ENCODE results near the gene ALOX5AP. TPM values are rescaled to one million over a fixed set of nuclear protein-coding genes. Genes with fewer than 3 reads are reported as not detected.

ALOX5AP gene
- total and polyA plus RNA-seq, 9 of the 15 experiments (the other 6 are each of a cell fraction or from before 2014, with no cell fraction given) = 0.31 TPM; not detected in 8

DNA sequence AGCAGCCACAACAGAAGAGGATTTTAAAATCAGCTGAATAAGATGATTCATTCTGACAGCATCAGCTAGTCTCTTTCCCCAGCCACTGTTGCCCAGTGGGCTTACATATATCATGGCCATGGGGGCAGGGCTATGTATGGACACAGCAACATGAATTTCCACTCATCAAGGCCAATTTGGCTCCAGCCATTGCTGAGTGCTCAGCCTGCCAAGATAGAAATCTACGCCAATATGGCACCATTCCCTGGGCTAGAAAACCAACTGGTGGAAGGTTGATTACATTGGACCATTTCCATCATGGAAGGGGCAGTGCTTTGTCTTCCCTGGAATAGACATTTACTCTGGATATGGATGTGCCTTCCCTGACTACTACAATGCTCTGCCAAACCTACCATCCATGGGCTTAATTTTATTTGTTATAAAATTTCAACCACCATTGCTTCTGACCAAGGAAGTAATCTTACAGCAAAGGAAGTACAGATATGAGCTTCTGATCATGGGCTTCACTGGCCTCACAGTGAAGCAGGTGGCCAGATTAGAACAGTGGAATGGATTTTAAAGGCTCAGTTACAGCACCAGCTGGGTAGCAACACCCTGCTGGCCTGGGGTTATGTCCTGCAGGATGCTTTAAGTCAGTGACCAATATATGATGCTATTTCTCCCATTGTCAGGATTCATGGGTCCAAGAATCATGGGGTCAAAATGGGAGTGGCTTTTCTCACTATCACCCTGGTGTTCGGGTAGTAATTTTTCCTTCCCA lies 9.8 kb upstream of the ALOX5AP start:
- Histone ChIP-seq H3K27me3 (ENCODE audit: control insufficient read depth in 2 of 2, insufficient read depth in 2 of 2, low read length in 2 of 2) (peaks cover 0 to 8% of the 10 kb centered on the region in 2 experiments; a peak in 3 of 5 replicates), H3K4me2 (ENCODE audit: insufficient read depth, low read length) (no peak overlapping the region), H3K36me3 (ENCODE audit: control insufficient read depth, insufficient read depth, low read length) (no peaks in the 10 kb centered on the region), H3K9me3 (replicated peaks; ENCODE audit: control insufficient read depth, insufficient read depth, low read depth, low read length) (no peaks in the 10 kb centered on the region), H3K9me1 (ENCODE audit: control insufficient read depth, insufficient read depth, low read length) (no peaks in the 10 kb centered on the region), H4K20me1 (replicated peaks; ENCODE audit: control insufficient read depth, insufficient read depth, low read length) (no peaks in the 10 kb centered on the region), H2AFZ (ENCODE audit: low read depth, low read length) (no peak overlapping the region), H3K4me3 (no peak overlapping the region), H3K79me2 (ENCODE audit: control insufficient read depth, insufficient read depth, low read length) (no peaks in the 10 kb centered on the region), H3K9ac (ENCODE audit: insufficient read depth in 1 of 2, low read depth in 2 of 2, low read length in 2 of 2) (no peak overlapping the region), H3K27ac (ENCODE audit: extremely low read depth, low read depth, low read length) (no peak overlapping the region), H3K4me1 (replicated peaks in 1 of 2; ENCODE audit: control insufficient read depth in 2 of 2, insufficient read depth in 2 of 2, low read length in 2 of 2) (no peaks in the 10 kb centered on the region)
- ATAC-seq (no peak), FAIRE-seq (no peak), DNase-seq (ENCODE audit: extremely low read depth in 1 of 4, low spot score in 3 of 4) (no peak)
- ChIA-PET CTCF (ENCODE audit: low intra/inter-chr PET ratio) (no interaction called here), POLR2A (interaction anchor here (0.6 kb wide), 1 partner anchor 145 kb away, joined by 4 read pairs; no protein-coding TSS in a partner anchor)
- BruUV-seq (replicated peaks) = no TSS peak
- in situ Hi-C loops (cut with MboI) = no loop called here
- 5% methylated on average over 2 of the region's 2 CpGs for WGBS (ENCODE audit: insufficient coverage, low coverage, missing lambda C conversion rate)
- intact Hi-C loops (cut with micrococcal nuclease) = no loop called here
- no peak for TF ChIP-seq MAX (CRISPR knock-in tag; IDR thresholded peaks at IDR 0.05)
- TF ChIP-seq, protein P1, sequence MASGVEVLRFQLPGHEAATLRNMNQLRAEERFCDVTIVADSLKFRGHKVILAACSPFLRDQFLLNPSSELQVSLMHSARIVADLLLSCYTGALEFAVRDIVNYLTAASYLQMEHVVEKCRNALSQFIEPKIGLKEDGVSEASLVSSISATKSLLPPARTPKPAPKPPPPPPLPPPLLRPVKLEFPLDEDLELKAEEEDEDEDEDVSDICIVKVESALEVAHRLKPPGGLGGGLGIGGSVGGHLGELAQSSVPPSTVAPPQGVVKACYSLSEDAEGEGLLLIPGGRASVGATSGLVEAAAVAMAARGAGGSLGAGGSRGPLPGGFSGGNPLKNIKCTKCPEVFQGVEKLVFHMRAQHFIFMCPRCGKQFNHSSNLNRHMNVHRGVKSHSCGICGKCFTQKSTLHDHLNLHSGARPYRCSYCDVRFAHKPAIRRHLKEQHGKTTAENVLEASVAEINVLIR (CRISPR knock-in tag; IDR thresholded peaks at IDR 0.05) = no peak
- TF ChIP-seq, protein P2, sequence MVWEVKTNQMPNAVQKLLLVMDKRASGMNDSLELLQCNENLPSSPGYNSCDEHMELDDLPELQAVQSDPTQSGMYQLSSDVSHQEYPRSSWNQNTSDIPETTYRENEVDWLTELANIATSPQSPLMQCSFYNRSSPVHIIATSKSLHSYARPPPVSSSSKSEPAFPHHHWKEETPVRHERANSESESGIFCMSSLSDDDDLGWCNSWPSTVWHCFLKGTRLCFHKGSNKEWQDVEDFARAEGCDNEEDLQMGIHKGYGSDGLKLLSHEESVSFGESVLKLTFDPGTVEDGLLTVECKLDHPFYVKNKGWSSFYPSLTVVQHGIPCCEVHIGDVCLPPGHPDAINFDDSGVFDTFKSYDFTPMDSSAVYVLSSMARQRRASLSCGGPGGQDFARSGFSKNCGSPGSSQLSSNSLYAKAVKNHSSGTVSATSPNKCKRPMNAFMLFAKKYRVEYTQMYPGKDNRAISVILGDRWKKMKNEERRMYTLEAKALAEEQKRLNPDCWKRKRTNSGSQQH (CRISPR knock-in tag; IDR thresholded peaks at IDR 0.05) = no peak
- no peak for TF ChIP-seq ETV5 (CRISPR knock-in tag; IDR thresholded peaks at IDR 0.05; ENCODE audit: low read depth)
- TF ChIP-seq, protein P3, sequence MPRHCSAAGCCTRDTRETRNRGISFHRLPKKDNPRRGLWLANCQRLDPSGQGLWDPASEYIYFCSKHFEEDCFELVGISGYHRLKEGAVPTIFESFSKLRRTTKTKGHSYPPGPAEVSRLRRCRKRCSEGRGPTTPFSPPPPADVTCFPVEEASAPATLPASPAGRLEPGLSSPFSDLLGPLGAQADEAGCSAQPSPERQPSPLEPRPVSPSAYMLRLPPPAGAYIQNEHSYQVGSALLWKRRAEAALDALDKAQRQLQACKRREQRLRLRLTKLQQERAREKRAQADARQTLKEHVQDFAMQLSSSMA (CRISPR knock-in tag; IDR thresholded peaks at IDR 0.05) = no peak
- no peak for TF ChIP-seq ZSCAN29 (IDR thresholded peaks at IDR 0.05)
- TF ChIP-seq GATAD2B (IDR thresholded peaks at IDR 0.05; ENCODE audit: borderline replicate concordance) = no peak
- no peak for TF ChIP-seq CREB3L1 (IDR thresholded peaks at IDR 0.05; ENCODE audit: borderline replicate concordance, low read depth)
- no peak for TF ChIP-seq ZNF212 (CRISPR knock-in tag; IDR thresholded peaks at IDR 0.05)
- no peak for TF ChIP-seq FOXK1 (CRISPR knock-in tag; IDR thresholded peaks at IDR 0.05; ENCODE audit: borderline replicate concordance)
- TF ChIP-seq, protein P4, sequence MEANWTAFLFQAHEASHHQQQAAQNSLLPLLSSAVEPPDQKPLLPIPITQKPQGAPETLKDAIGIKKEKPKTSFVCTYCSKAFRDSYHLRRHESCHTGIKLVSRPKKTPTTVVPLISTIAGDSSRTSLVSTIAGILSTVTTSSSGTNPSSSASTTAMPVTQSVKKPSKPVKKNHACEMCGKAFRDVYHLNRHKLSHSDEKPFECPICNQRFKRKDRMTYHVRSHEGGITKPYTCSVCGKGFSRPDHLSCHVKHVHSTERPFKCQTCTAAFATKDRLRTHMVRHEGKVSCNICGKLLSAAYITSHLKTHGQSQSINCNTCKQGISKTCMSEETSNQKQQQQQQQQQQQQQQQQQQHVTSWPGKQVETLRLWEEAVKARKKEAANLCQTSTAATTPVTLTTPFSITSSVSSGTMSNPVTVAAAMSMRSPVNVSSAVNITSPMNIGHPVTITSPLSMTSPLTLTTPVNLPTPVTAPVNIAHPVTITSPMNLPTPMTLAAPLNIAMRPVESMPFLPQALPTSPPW (CRISPR knock-in tag; IDR thresholded peaks at IDR 0.05) = no peak
- TF ChIP-seq ZNF717 (CRISPR knock-in tag; IDR thresholded peaks at IDR 0.05) = no peak
- no peak for TF ChIP-seq POU5F1 (IDR thresholded peaks at IDR 0.05; ENCODE audit: borderline replicate concordance, low read depth, low read length, partially characterized antibody)
- no peak for TF ChIP-seq PHF8 (IDR thresholded peaks at IDR 0.05; ENCODE audit: borderline replicate concordance, low read length)

Measured in K562 (cell line).